Caki2 (cell line): ENCODE measurements around the gene HIPK4. TPM values are rescaled to one million over a fixed set of nuclear protein-coding genes. Genes with fewer than 3 reads are reported as not detected.
"Not testable (repeated sequence)": the region's sequence is repeated elsewhere in the genome, so short reads cannot be mapped to it uniquely, and the experiment has no call there.

Source experiments
- DNase-seq: peaks from one replicate; pipeline ENCODE4 v3.0.0-alpha.2; 2015; ENCODE audit warnings: low read depth
- in situ Hi-C: cut with HindIII; loops from 2 replicates; pipeline ENCODE4 v1.10.0; 2016; ENCODE audit warnings: low sequenced_read_pairs, low pct_unique_long_range_greater_than_20kb, mixed read lengths
- total RNA-seq: library from RNA; depleted of rRNA; stranded (reverse); fragments of >200 nt; shearing (Covaris generic); gene quantifications from 2 replicates; pipeline ENCODE4 v1.2.3, GENCODE V29; 2014; ENCODE audit warnings: low replicate concordance; rRNA removed

The HIPK4 gene
- not detected in 2 replicates for total RNA-seq

- no peak for DNase-seq
- in situ Hi-C loops = no loop called here
These were observed at the start of gene HIPK4 for GRCh38 chr19:40390084-40390742. HIPK4 (minus strand) TSS chr19:40390181; CDS start chr19:40389902, 279 bp downstream.

- no peak for DNase-seq
- in situ Hi-C loops = no loop called here
These were observed 48.3 kb upstream of the HIPK4 start for GRCh38 chr19:40438284-40438683.

GRCh38 chr19:40433391-40434216, 43.6 kb upstream of the HIPK4 start:
- peak; percentile 96 for DNase-seq
- in situ Hi-C loops = no loop called here

GRCh38 chr19:40432760-40433159, 42.8 kb upstream of the HIPK4 start:
- DNase-seq, in situ Hi-C loops: not testable (repeated sequence)

- in situ Hi-C loops = no loop called here
These were observed 41.7 kb upstream of the HIPK4 start for GRCh38 chr19:40431698-40432097.

GRCh38 chr19:40430242-40430641, 40.3 kb upstream of the HIPK4 start:
- DNase-seq, in situ Hi-C loops: not testable (repeated sequence)

More at GRCh38 chr19:40431698-40432097, 41.7 kb upstream of the HIPK4 start:
- DNase-seq = no peak

- DNase-seq, in situ Hi-C loops: not testable (repeated sequence)
These were observed 38.2 kb upstream of the HIPK4 start for GRCh38 chr19:40428197-40428596.

GRCh38 chr19:40425450-40426287, 35.7 kb upstream of the HIPK4 start, which contains the start of gene SERTAD1:
SERTAD1 (minus strand) TSS chr19:40425992; CDS start chr19:40423546, 2,446 bp downstream.
- in situ Hi-C loops = no loop called here
- peak; percentile 100 for DNase-seq

- in situ Hi-C loops = no loop called here
- DNase-seq = peak; percentile 44
These were observed 34.9 kb upstream of the HIPK4 start for GRCh38 chr19:40424637-40425449.

- in situ Hi-C loops = no loop called here
- no peak for DNase-seq
These were observed 34.0 kb upstream of the HIPK4 start for GRCh38 chr19:40423938-40424337.

- no peak for DNase-seq
- in situ Hi-C loops = no loop called here
These were observed 33.0 kb upstream of the HIPK4 start for GRCh38 chr19:40422748-40423566.

- in situ Hi-C loops = no loop called here
- DNase-seq = no peak
These were observed 32.2 kb upstream of the HIPK4 start for GRCh38 chr19:40421993-40422747.

GRCh38 chr19:40420766-40421765, 31.1 kb upstream of the HIPK4 start:
- DNase-seq = peak; percentile 97
- in situ Hi-C loops = no loop called here

GRCh38 chr19:40420451-40420765, 30.4 kb upstream of the HIPK4 start:
- DNase-seq = no peak
- in situ Hi-C loops = no loop called here

- no peak for DNase-seq
- in situ Hi-C loops = no loop called here
These were observed 29.8 kb upstream of the HIPK4 start for GRCh38 chr19:40419780-40420179.
